H9 (cell line): ENCODE results near the gene MTRR. TPM values are rescaled to one million over a fixed set of nuclear protein-coding genes. Genes with fewer than 3 reads are reported as not detected.

Experiments used
- DNase-seq: peaks from one replicate; pipeline ENCODE4 v3.0.0-alpha.2; 2017
- H2AFZ ChIP-seq: one replicate; pipeline ENCODE4 v1.6.1; 2013; ENCODE audit warnings: mild to moderate bottlenecking, low read length, control low read depth, moderate library complexity
- H2AK5ac ChIP-seq: 2 replicates; pipeline ENCODE4 v1.6.1; 2013; ENCODE audit warnings: low read length, control low read depth, mixed read lengths; ENCODE audit not compliant: insufficient read length
- H2BK120ac ChIP-seq: one replicate; pipeline ENCODE4 v1.6.1; 2013; ENCODE audit warnings: low read depth, mild to moderate bottlenecking, low read length, control low read depth, inconsistent platforms; ENCODE audit not compliant: poor library complexity, severe bottlenecking
- H2BK12ac ChIP-seq: 2 replicates; pipeline ENCODE4 v1.6.1; 2013; ENCODE audit warnings: low read length, control low read depth, mixed read lengths, low read depth; ENCODE audit not compliant: insufficient read length
- H2BK15ac ChIP-seq: 2 replicates; pipeline ENCODE4 v1.6.1; 2013; ENCODE audit warnings: low read depth, low read length, control low read depth
- H2BK20ac ChIP-seq: one replicate; pipeline ENCODE4 v1.6.1; 2013; ENCODE audit warnings: low read depth, mild to moderate bottlenecking, low read length, control low read depth, inconsistent platforms; ENCODE audit not compliant: poor library complexity, severe bottlenecking
- H2BK5ac ChIP-seq: 2 replicates; pipeline ENCODE4 v1.6.1; 2013; ENCODE audit warnings: low read length, control low read depth, mixed read lengths; ENCODE audit not compliant: insufficient read length
- H3K14ac ChIP-seq: 2 replicates; pipeline ENCODE4 v1.6.1; 2013; ENCODE audit warnings: low read length, control low read depth; ENCODE audit not compliant: insufficient read depth
- H3K18ac ChIP-seq: 2 replicates; pipeline ENCODE4 v1.6.1; 2013; ENCODE audit warnings: low read depth, mild to moderate bottlenecking, mixed read lengths, low read length, control low read depth; ENCODE audit not compliant: insufficient read length
- H3K23ac ChIP-seq: 2 replicates; pipeline ENCODE4 v1.6.1; 2013; ENCODE audit warnings: low read length, control low read depth, mixed read lengths, low read depth; ENCODE audit not compliant: insufficient read length
- H3K23me2 ChIP-seq: 2 replicates; pipeline ENCODE4 v1.6.1; 2013; ENCODE audit warnings: low read depth, mild to moderate bottlenecking, mixed read lengths, low read length, control low read depth; ENCODE audit not compliant: insufficient read length, poor library complexity, severe bottlenecking
- H3K27ac ChIP-seq: 2 replicates; pipeline ENCODE4 v1.5.1; 2013; ENCODE audit warnings: low read length, control low read depth, mixed read lengths, low read depth; ENCODE audit not compliant: insufficient read length
- H3K27me3 ChIP-seq: 2 replicates; pipeline ENCODE4 v1.6.1; 2013; ENCODE audit warnings: low read length, control low read depth, inconsistent platforms; ENCODE audit not compliant: insufficient read depth
- H3K4ac ChIP-seq: 2 replicates; pipeline ENCODE4 v1.6.1; 2013; ENCODE audit warnings: low read depth, mild to moderate bottlenecking, control low read depth, inconsistent platforms, low read length, moderate library complexity
- H3K4me1 ChIP-seq: 2 replicates; pipeline ENCODE4 v1.6.1; 2013; ENCODE audit warnings: low read length, control low read depth, inconsistent platforms; ENCODE audit not compliant: insufficient read depth
- H3K4me2 ChIP-seq: 2 replicates; pipeline ENCODE4 v1.6.1; 2013; ENCODE audit warnings: low read length, control low read depth, mixed read lengths; ENCODE audit not compliant: insufficient read length, insufficient read depth
- H3K56ac ChIP-seq: 2 replicates; pipeline ENCODE4 v1.6.1; 2013; ENCODE audit warnings: low read depth, mild to moderate bottlenecking, mixed read lengths, low read length, control low read depth; ENCODE audit not compliant: insufficient read length
- H3K79me1 ChIP-seq: 2 replicates; pipeline ENCODE4 v1.6.1; 2013; ENCODE audit warnings: low read depth, mild to moderate bottlenecking, moderate library complexity, low read length, control low read depth, inconsistent platforms; ENCODE audit not compliant: insufficient read depth, poor library complexity, severe bottlenecking
- H3K79me2 ChIP-seq: 2 replicates; pipeline ENCODE4 v1.6.1; 2013; ENCODE audit warnings: low read length, control low read depth, inconsistent platforms; ENCODE audit not compliant: insufficient read depth
- H3K9ac ChIP-seq: 2 replicates; pipeline ENCODE4 v1.6.1; 2013; ENCODE audit warnings: low read length, control low read depth, mixed read lengths; ENCODE audit not compliant: insufficient read length; ENCODE audit errors: extremely low read depth
- H3K9me3 ChIP-seq: one replicate; pipeline ENCODE4 v1.6.1; 2013; ENCODE audit warnings: low read depth, low read length, inconsistent platforms; ENCODE audit not compliant: control insufficient read depth
- H3T11ph ChIP-seq: one replicate; pipeline ENCODE4 v1.6.1; 2013; ENCODE audit warnings: mild to moderate bottlenecking, low read length, control low read depth, inconsistent platforms
- H4K20me1 ChIP-seq: one replicate; pipeline ENCODE4 v1.6.1; 2013; ENCODE audit not compliant: control insufficient read depth, insufficient read length, insufficient read depth
- H4K5ac ChIP-seq: 2 replicates; pipeline ENCODE4 v1.6.1; 2013; ENCODE audit warnings: low read depth, mild to moderate bottlenecking, mixed read lengths, low read length, control low read depth; ENCODE audit not compliant: insufficient read length
- H4K8ac ChIP-seq: replicated peaks from 2 replicates; pipeline ENCODE4 v1.6.1; 2013; ENCODE audit warnings: low read length, control low read depth, mixed read lengths, low read depth; ENCODE audit not compliant: insufficient read length
- H4K91ac ChIP-seq: 2 replicates; pipeline ENCODE4 v1.6.1; 2013; ENCODE audit warnings: low read depth, mild to moderate bottlenecking, moderate library complexity, mixed read lengths, low read length, control low read depth; ENCODE audit not compliant: insufficient read length
- H3K27ac Mint-ChIP-seq, 3 experiments: 2 replicates in 2 of 3; 3 replicates in 1 of 3; pipeline ENCODE4 v1.8.0; 2020 to 2021; ENCODE audit warnings: mixed read lengths in 3 of 3, mild to moderate bottlenecking in 1 of 3, moderate library complexity in 1 of 3
- H3K27me3 Mint-ChIP-seq: 2 replicates; pipeline ENCODE4 v1.8.0; 2021; ENCODE audit warnings: low read depth, mild to moderate bottlenecking, moderate library complexity, mixed read lengths
- H3K36me3 Mint-ChIP-seq, 3 experiments: 2 replicates in 2 of 3; 3 replicates in 1 of 3; pipeline ENCODE4 v1.8.0; 2020 to 2021; ENCODE audit warnings: low read depth in 3 of 3, mixed read lengths in 3 of 3; ENCODE audit not compliant: insufficient read depth in 1 of 3
- H3K4me1 Mint-ChIP-seq, 2 experiments: 2 replicates each; pipeline ENCODE4 v1.8.0; 2020; ENCODE audit warnings: mixed read lengths in 2 of 2
- H3K4me3 Mint-ChIP-seq, 2 experiments: 2 replicates in 1 of 2; 3 replicates in 1 of 2; pipeline ENCODE4 v1.8.0; 2020 to 2021; ENCODE audit warnings: mild to moderate bottlenecking in 2 of 2, mixed read lengths in 2 of 2, moderate library complexity in 1 of 2
- H3K9me3 Mint-ChIP-seq, 2 experiments: 2 replicates in 1 of 2; 3 replicates in 1 of 2; pipeline ENCODE4 v1.8.0; 2020; ENCODE audit warnings: mild to moderate bottlenecking in 2 of 2, mixed read lengths in 2 of 2, moderate library complexity in 1 of 2
- CTCF ChIP-seq: fragments of 200-600 bp; sonication (generic); conservative IDR thresholded peaks from 3 replicates; pipeline ENCODE4 v1.8.0; 2021; ENCODE audit warnings: antibody characterized with exemption, mild to moderate bottlenecking
- WGBS: extraction: QIAGEN DNeasy Blood & Tissue Kit; methylation state at CpG from one replicate; pipeline ENCODE4 v1.1.7; 2013; ENCODE audit warnings: missing lambda C conversion rate, low lambda C conversion rate, mixed read lengths; ENCODE audit not compliant: insufficient read length; ENCODE audit errors: extremely low coverage; 5-methylcytosine and 5-hydroxymethylcytosine counted together
- total RNA-seq: library from RNA; stranded (reverse); gene quantifications from 2 replicates; pipeline ENCODE4 v1.2.1, GENCODE V29; 2021

The MTRR gene
- total RNA-seq, 1 experiment from 2014 or later = 66.0 TPM

- H3K9me3 Mint-ChIP-seq = no peaks in the 10 kb centered on the region
- H3K4me3 Mint-ChIP-seq = no peak overlapping the region
- no peak overlapping the region for H3K56ac ChIP-seq
- no CpG with 5 or more reads among the region's 5 CpGs for WGBS
- no peak overlapping the region for H3K18ac ChIP-seq
- no peaks in the 10 kb centered on the region for H3K23me2 ChIP-seq
- H4K8ac ChIP-seq = no peak overlapping the region
- peaks cover 2% of the 10 kb centered on the region for H3K79me1 ChIP-seq
- H2BK12ac ChIP-seq = no peak overlapping the region
- H3K27me3 Mint-ChIP-seq = no peaks in the 10 kb centered on the region
- H3K4me2 ChIP-seq = no peak overlapping the region
- peaks cover 31 to 80% (median 69%) of the 10 kb centered on the region in 3 experiments; a peak in 6 of 7 replicates for H3K36me3 Mint-ChIP-seq
- H3T11ph ChIP-seq = no peak overlapping the region
- no peak for DNase-seq
- no peaks in the 10 kb centered on the region for H4K20me1 ChIP-seq
- H4K5ac ChIP-seq = no peak overlapping the region
- H3K27ac ChIP-seq = no peak overlapping the region
- no peak overlapping the region for H2BK120ac ChIP-seq
- no peak for TF ChIP-seq CTCF
- no peaks in the 10 kb centered on the region for H3K27me3 ChIP-seq
- no peaks in the 10 kb centered on the region for H3K9me3 ChIP-seq
- H3K79me2 ChIP-seq = no peaks in the 10 kb centered on the region
- H2AFZ ChIP-seq = no peak overlapping the region
- no peak overlapping the region for H4K91ac ChIP-seq
- H2AK5ac ChIP-seq = no peak overlapping the region
- no peak overlapping the region for H3K23ac ChIP-seq
- H3K9ac ChIP-seq = no peak overlapping the region
- no peak overlapping the region for H2BK15ac ChIP-seq
- no peaks in the 10 kb centered on the region for H3K4me1 ChIP-seq
- H3K4me1 Mint-ChIP-seq = no peaks in the 10 kb centered on the region
- no peak overlapping the region for H3K14ac ChIP-seq
- H2BK5ac ChIP-seq = no peak overlapping the region
- no peak overlapping the region for H3K27ac Mint-ChIP-seq
- H2BK20ac ChIP-seq = no peak overlapping the region
- no peak overlapping the region for H3K4ac ChIP-seq
Measured at GRCh38 chr5:7884491-7885267, 15.7 kb downstream of the MTRR start.
